Esophagus muscularis mucosa (tissue), 4 donors: Measurements from ENCODE around the gene F7. TPM values are rescaled to one million over a fixed set of nuclear protein-coding genes. Genes with fewer than 3 reads are reported as not detected.

Experiments
- DNase-seq: peaks from one replicate; pipeline ENCODE4 v3.0.0-alpha.2; 2017; ENCODE audit errors: extremely low spot score
- H3K27ac ChIP-seq, 4 donors: fragments of 200-600 bp; sonication (generic); replicated peaks in 1 of 4; 1 replicate in 3 of 4; 2 replicates in 1 of 4; pipeline ENCODE4 v1.5.1; 2016 to 2019; ENCODE audit warnings: mild to moderate bottlenecking in 1 of 4
- H3K27me3 ChIP-seq, 4 donors: fragments of 200-600 bp; sonication (generic); one replicate each; pipeline versions ENCODE4 v1.5.1 to v1.6.0; 2016 to 2019
- H3K36me3 ChIP-seq, 4 donors: fragments of 200-600 bp; sonication (generic); one replicate each; pipeline ENCODE4 v1.5.1; 2016 to 2019
- H3K4me1 ChIP-seq, 4 donors: fragments of 200-600 bp; sonication (generic); one replicate each; pipeline ENCODE4 v1.5.1; 2016 to 2019
- H3K4me3 ChIP-seq, 4 donors: fragments of 200-600 bp; sonication (generic); 1 replicate in 2 of 4; 2 replicates in 2 of 4; pipeline ENCODE4 v1.5.1; 2016 to 2019; ENCODE audit warnings: mild to moderate bottlenecking in 4 of 4, moderate library complexity in 1 of 4
- H3K9me3 ChIP-seq, 4 donors: fragments of 200-600 bp; sonication (generic); 1 replicate in 3 of 4; 2 replicates in 1 of 4; pipeline ENCODE4 v1.5.1; 2016 to 2019
- EP300 ChIP-seq: sonication (generic); formaldehyde crosslinking; IDR thresholded peaks from one replicate; pipeline ENCODE4 v1.6.1; 2017; ENCODE audit warnings: antibody characterized with exemption
- POLR2A ChIP-seq: fragments of 450-650 bp; IDR thresholded peaks from one replicate; pipeline ENCODE4 v1.6.1; 2017; ENCODE audit warnings: antibody characterized with exemption, moderate library complexity, mild to moderate bottlenecking, low read depth
- POLR2AphosphoS5 ChIP-seq, 2 donors: sonication (generic); formaldehyde crosslinking; IDR thresholded peaks; one replicate each; pipeline ENCODE4 v1.6.1; 2017; ENCODE audit warnings: antibody characterized with exemption in 2 of 2
- WGBS: methylation state at CpG from one replicate; pipeline ENCODE4 v1.1.5; 2018; 5-methylcytosine and 5-hydroxymethylcytosine counted together
- intact Hi-C: fragments of 100-400 bp; cut with DNase I; formaldehyde crosslinking; loops from one replicate; pipeline ENCODE4 v1.15.1; 2023
- small RNA-seq, 3 donors: library from RNA; depleted of rRNA; stranded (forward); fragments of <200 nt; gene quantifications; one replicate each; pipeline ENCODE3, GENCODE V24; 2016
- total RNA-seq, 4 donors: library from RNA; depleted of rRNA; stranded (reverse); fragments of >200 nt; gene quantifications; one replicate each; pipeline versions ENCODE4 v1.1.0 to v1.2.1, GENCODE V29; 2016
- TF ChIP-seq, protein P1 (sequence below), 3 experiments: fragments of 200-600 bp in 2 of 3; fragments of 450-650 bp in 1 of 3; sonication (generic) in 2 of 3; IDR thresholded peaks; one replicate each; pipeline ENCODE4 v1.5.1; 2017 to 2019; ENCODE audit warnings: antibody characterized with exemption in 3 of 3, mild to moderate bottlenecking in 2 of 3, moderate library complexity in 1 of 3

F7 gene
- total RNA-seq, 4 donors from 2014 or later, result 0.66 to 1.6 TPM; not detected in 2

DNA sequence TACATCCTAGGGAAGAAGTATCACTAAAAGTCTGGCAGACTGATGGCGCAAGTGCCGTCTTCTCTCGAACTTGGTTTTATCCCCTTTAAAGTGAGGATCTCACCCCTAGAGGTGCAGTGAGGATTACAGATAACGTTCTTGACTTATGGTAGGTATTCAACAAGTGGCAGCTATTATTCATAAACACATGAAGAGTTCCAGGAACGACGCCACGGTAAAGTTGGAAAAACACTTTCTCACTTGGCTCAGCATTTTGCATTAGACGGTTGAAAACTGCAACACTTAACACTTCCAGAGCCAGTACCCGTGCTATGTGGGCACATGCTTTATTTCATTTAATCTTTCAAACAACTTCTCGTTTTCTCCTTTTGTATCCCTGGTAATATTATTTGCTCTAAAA lies 61.6 kb downstream of the F7 start:
- peaks cover 0 to 30% (median 11%) of the 10 kb centered on the region in 4 donors for H3K36me3 ChIP-seq
- H3K4me1 ChIP-seq, result peaks cover 0 to 3% (median 0%) of the 10 kb centered on the region in 4 donors
- H3K4me3 ChIP-seq, result no peak overlapping the region
- H3K9me3 ChIP-seq, result no peaks in the 10 kb centered on the region
- no peak overlapping the region for H3K27ac ChIP-seq
- intact Hi-C loops, result no loop called here
- peaks cover 0 to 15% (median 5%) of the 10 kb centered on the region in 4 donors for H3K27me3 ChIP-seq
- WGBS, result 88% methylated on average over 10 of the region's 10 CpGs
- no peak for DNase-seq
- TF ChIP-seq POLR2AphosphoS5 (IDR thresholded peaks at IDR 0.05) (no peak), POLR2A (no peak), EP300 (no peak)
- TF ChIP-seq, protein P1, sequence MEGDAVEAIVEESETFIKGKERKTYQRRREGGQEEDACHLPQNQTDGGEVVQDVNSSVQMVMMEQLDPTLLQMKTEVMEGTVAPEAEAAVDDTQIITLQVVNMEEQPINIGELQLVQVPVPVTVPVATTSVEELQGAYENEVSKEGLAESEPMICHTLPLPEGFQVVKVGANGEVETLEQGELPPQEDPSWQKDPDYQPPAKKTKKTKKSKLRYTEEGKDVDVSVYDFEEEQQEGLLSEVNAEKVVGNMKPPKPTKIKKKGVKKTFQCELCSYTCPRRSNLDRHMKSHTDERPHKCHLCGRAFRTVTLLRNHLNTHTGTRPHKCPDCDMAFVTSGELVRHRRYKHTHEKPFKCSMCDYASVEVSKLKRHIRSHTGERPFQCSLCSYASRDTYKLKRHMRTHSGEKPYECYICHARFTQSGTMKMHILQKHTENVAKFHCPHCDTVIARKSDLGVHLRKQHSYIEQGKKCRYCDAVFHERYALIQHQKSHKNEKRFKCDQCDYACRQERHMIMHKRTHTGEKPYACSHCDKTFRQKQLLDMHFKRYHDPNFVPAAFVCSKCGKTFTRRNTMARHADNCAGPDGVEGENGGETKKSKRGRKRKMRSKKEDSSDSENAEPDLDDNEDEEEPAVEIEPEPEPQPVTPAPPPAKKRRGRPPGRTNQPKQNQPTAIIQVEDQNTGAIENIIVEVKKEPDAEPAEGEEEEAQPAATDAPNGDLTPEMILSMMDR (IDR thresholded peaks at IDR 0.05), result no peak

DNA sequence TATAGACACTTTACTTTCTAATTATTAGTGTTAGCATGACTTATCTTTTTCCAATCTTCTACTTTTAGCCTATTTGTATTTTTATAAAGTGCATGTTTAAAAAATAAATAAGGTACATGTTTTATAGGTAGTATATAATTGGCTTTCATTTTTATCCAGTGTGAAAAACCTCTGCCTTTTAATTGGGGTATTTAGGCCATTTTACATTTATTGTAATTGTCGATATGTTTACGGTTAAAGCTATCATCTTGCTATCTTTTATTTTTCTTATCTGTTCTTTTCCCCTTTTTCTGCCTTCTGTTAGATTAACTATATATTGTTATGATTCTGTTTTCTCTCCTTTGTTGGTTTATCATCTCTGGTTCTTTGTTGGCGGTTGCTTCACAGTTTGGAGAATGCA lies 62.0 kb downstream of the F7 start:
- Histone ChIP-seq H3K4me1 (peaks cover 0 to 3% (median 0%) of the 10 kb centered on the region in 4 donors), H3K27me3 (peaks cover 0 to 15% (median 5%) of the 10 kb centered on the region in 4 donors), H3K27ac (no peak overlapping the region), H3K9me3 (no peaks in the 10 kb centered on the region), H3K4me3 (no peak overlapping the region), H3K36me3 (peaks cover 0 to 35% (median 14%) of the 10 kb centered on the region in 4 donors)
- no peak for DNase-seq
- intact Hi-C loops, result no loop called here
- TF ChIP-seq, protein P1 (IDR thresholded peaks at IDR 0.05), result no peak
- TF ChIP-seq POLR2A (no peak), EP300 (no peak), POLR2AphosphoS5 (IDR thresholded peaks at IDR 0.05) (no peak)
- WGBS, result 95% methylated on average over 3 of the region's 3 CpGs

DNA sequence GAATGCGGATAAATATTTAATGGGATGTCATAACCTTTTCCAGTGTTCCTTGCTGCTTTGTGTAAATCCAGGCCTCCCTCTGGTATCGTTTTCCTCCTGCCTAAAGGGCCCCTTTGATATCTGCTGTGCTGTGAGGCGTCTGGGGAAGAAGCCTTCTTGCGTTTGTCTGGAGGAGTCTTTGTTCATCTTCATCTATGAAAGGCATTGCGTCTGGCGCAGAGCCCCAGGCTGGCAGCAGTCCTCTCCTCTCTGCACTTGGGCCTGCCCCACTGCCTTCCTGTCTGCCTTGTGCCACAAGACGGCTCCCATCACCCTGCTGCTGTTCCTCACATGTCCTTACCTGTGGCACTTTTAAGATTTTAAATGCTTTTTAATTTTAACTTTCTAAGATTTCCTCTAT lies 62.6 kb downstream of the F7 start:
- Histone ChIP-seq H3K4me3 (no peak overlapping the region), H3K27ac (no peak overlapping the region), H3K4me1 (peaks cover 0 to 3% (median 0%) of the 10 kb centered on the region in 4 donors), H3K36me3 (peaks cover 0 to 41% (median 17%) of the 10 kb centered on the region in 4 donors), H3K9me3 (no peaks in the 10 kb centered on the region), H3K27me3 (peaks cover 0 to 8% (median 2%) of the 10 kb centered on the region in 4 donors)
- intact Hi-C loops, result no loop called here
- TF ChIP-seq POLR2A, result no peak
- no peak for TF ChIP-seq EP300
- TF ChIP-seq, protein P1 (IDR thresholded peaks at IDR 0.05), result no peak
- no peak for TF ChIP-seq POLR2AphosphoS5 (IDR thresholded peaks at IDR 0.05)
- DNase-seq, result no peak
- WGBS, result 93% methylated on average over 7 of the region's 7 CpGs

DNA sequence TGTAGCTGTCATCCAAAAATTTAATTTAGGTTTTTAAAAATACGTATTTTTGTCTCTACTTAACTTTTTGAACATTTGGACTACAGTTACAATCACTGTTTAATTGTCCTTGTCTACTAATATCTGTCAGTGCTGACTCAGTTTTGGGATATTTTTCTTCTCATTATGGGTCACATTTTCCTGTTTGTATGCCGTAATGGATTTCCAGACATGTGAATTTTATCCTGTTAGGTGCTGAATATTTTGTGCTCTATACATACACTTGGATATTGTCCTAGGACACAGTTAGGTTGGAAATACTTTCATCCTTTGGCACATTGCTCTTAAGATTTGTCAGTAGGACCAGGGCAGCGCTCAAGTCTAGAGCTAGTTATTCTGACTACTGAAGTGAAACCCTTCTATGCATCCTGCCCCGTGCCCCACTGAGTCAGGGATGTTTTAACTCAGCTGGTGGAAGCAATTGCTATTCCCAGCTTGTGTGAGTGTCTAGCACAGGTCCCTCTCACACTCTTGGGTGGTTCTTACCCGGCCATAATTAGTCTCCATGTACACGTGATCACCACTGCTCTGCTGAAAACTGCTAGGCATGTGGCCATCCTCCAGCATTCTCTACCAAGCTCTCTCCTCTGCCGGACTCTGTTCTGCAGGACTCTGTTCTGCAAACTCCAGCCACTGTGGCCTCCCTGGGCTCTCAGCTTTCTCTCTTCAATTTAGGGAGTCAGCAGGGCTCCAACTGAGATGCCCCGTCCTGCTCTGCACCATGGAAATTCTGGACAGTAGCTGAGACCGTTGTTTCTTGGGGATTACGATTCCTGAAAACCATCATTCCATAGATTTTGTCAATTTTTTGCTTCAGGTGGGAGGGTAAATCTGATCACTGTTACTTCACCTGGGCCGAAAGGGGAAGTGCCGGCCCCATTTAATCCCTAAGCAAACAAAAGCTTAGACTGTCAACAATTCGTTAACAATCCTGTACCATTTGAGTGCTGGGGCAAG lies 64.0 kb downstream of the F7 start:
- no peaks in the 10 kb centered on the region for H3K27me3 ChIP-seq
- H3K27ac ChIP-seq, result no peak overlapping the region
- no peak for DNase-seq
- 92% methylated on average over 13 of the region's 13 CpGs for WGBS
- H3K4me3 ChIP-seq, result no peak overlapping the region
- peaks cover 0 to 3% (median 0%) of the 10 kb centered on the region in 4 donors for H3K4me1 ChIP-seq
- H3K36me3 ChIP-seq, result peaks cover 0 to 50% (median 19%) of the 10 kb centered on the region in 4 donors
- intact Hi-C loops, result no loop called here
- no peak for TF ChIP-seq EP300
- TF ChIP-seq, protein P1 (IDR thresholded peaks at IDR 0.05), result no peak
- TF ChIP-seq POLR2AphosphoS5 (IDR thresholded peaks at IDR 0.05), result no peak
- no peak for TF ChIP-seq POLR2A
- H3K9me3 ChIP-seq, result no peaks in the 10 kb centered on the region

Small RNA genes within 50 kb of the gene (small RNA-seq; reads per million reads assigned to genes)
- gene AL137002.1, result 0 reads per million in 3 donors

Other genes starting within 250 kb of the F7 start
- 10 to 100 TPM; 14.5 to 38.6 (median 26.7) TPM for gene MCF2L, start 136.6 kb upstream of the F7 start, total RNA-seq
- 10 to 100 TPM in 2 of 4 donors, 1 to 10 TPM in 2; 4.6 to 20.5 (median 11.7) TPM for gene F10, start 17.0 kb downstream of the F7 start, total RNA-seq
- not detected for gene PROZ, start 52.9 kb downstream of the F7 start, total RNA-seq
- 10 to 100 TPM; 34.5 to 46.9 (median 42.3) TPM for gene PCID2, start 102.9 kb downstream of the F7 start, total RNA-seq
- gene CUL4A, start 103.8 kb downstream of the F7 start, total RNA-seq, result 100 to 1,000 TPM in 3 of 4 donors, 10 to 100 TPM in 1; 93.4 to 154 (median 122) TPM
- gene LAMP1, start 191.4 kb downstream of the F7 start, total RNA-seq, result 100 to 1,000 TPM in 3 of 4 donors, 10 to 100 TPM in 1; 99.7 to 168 (median 133) TPM